HG02798 (cell line): ENCODE measurements around the gene SKP2.
"Not testable (repeated sequence)": the region's sequence is repeated elsewhere in the genome, so short reads cannot be mapped to it uniquely, and the experiment has no call there.

Experiments used
- ATAC-seq: cut with Tn5 transposase; IDR thresholded peaks from one replicate; pipeline ENCODE4 v1.9.1; 2021; ENCODE audit warnings: mild to moderate bottlenecking; ENCODE audit not compliant: unreplicated experiment, poor library complexity

Gene SKP2

DNA sequence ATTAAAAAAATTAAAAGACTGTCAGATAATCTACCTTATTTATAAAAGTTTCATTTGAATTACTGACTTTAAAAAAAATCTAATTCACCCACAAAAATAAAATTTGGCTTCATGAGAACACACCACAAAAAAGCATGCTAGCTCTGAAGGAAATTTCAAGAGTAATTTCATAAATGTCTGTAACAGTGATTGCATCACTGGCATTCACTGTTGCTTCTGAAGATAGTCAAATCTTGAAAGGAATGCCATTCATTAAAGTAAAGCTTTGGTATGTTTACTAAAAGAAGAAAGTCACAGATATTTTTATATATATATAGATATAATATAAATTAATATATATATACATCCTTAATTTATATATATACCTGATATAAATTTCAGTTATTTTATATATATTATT is 46.4 kb downstream of the SKP2 start:
- no peak for ATAC-seq

- not testable (repeated sequence) for ATAC-seq
These were observed 46.9 kb downstream of the SKP2 start for GRCh38 chr5:36198783-36199182.

DNA sequence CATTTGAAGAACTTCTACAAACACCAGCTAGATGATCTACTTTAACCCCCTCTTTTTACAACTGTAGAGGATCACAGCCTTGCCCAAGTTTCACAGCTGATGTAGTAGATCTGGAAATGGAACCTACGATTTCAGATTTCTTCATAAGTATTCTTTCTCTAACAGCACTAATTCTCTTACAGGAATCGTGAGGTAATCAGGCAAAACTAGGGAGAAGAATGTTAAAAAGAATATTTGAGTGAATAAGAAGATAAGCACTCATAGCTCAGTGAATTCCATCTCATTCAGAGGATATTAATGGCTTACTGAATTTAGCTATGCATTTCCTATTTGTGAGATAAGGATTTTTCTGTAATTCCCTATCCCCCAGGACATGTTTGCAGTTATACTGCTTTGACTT is 47.7 kb downstream of the SKP2 start:
- no peak for ATAC-seq

GRCh38 chr5:36200513-36200912 is 48.6 kb downstream of the SKP2 start:
- no peak for ATAC-seq

GRCh38 chr5:36202521-36202961 is 50.6 kb downstream of the SKP2 start:
- no peak for ATAC-seq

- no peak for ATAC-seq
These were observed 53.4 kb downstream of the SKP2 start for GRCh38 chr5:36205329-36205728.

- ATAC-seq, result no peak
These were observed 55.0 kb downstream of the SKP2 start for GRCh38 chr5:36206913-36207312.

DNA sequence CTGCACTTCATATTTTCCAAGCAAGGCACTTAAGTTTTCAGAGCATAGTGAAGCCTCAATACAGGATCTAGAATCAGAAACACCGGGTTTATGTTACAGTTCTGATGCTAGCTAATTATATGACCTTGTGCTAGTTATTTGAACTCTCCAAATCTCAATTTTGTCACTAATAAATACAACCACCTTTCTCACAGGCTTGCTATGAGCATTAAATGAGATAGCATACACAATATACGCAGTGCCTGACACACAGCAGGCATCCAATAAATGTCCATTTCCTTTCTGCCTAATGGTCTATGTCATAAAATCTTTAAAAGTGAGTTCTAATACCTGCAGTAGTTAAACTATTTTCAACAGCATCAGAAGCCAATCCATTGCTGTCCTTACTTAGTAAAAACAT is 56.9 kb downstream of the SKP2 start:
- no peak for ATAC-seq

DNA sequence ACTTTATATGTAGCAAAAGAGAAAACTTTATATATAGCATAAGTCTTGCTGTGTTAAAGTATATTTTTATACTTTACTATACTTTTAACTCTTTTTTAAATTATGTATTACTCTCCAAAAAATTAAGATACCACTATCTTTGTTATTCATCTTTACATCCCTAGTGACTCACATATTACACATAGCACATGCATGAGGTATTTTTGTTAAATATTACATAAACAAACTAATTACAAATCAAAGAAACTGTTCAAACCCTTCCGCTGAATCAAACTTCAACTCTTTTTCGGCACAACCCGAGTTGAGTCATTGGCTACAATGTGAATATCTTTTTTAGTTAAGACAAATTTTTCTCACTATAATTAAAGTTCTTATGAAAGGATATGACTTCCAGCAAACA is 57.8 kb downstream of the SKP2 start:
- no peak for ATAC-seq

DNA sequence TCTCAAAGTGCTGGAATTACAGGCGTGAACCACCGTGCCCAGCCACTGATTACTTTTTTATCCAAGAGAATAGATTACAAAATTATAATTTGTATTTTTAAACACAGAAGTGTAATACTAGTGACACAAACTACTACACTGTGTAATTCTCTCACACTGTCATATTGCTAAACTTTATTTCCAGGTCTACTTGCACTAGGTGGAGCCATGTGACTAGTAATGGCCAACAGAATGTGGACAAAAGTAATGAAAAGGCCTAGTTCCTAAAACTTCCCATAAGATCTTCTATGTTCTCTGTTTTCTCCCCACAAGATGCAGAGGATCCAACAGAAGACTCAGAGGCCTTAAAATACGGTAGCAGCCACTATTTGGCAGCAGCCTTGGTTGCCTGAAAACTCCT is 62.5 kb downstream of the SKP2 start:
- ATAC-seq, result no peak

DNA sequence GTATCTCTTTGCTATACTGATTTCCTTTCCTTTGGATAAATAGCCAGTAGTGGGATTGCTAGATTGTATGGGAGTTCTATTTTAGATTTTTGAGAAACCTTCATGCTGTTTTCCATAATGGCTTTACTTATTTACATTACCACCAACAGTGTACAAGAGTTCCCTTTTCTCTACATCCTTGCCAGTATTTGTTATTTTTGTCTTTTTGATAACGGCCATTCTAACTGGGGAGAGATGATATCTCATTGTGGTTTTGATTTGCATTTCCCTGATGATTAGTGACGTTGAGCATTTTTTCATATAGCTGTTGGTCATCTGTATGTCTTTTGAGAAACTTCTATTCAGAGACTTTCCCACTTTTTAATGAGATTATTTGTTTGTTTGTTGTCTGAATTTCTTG is 64.0 kb downstream of the SKP2 start:
- no peak for ATAC-seq

DNA sequence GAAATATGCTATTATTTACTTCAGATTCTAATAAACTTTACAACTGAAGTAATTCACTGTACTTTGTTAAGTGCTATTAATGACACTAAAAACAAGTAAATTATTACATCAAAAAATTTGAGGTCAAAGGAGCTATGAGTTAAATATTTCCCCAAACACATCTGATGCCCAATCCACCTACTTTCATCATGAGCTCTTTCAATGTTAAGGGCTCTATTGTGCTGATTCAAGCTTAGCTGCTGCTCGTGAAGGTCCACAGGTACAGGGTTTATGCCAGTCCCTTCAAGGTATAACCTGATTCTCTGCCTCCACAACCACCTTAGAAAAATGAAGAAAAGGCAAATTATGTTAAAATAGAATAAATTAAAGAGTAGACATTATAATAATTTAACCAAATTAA is 65.7 kb downstream of the SKP2 start:
- ATAC-seq, result no peak

DNA sequence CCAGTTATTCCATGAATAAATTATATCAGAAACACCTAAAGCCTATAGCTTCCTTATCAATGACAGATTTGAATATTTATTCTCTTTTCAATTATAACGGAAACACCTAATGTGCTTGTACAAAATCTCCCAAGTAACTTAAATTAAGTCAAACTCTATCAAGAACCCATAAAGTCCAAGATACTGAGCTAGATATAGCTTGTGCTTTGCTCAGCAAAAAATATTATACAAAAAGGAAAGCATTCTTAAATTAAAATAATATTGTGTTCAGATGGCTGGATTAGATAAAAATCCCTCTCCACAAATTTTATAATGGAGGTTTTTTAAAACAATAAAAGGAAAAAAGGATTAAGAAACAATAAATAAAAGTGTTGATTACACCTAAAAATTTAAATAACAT is 66.1 kb downstream of the SKP2 start:
- no peak for ATAC-seq

- no peak for ATAC-seq
These were observed 70.7 kb downstream of the SKP2 start for GRCh38 chr5:36222620-36223019.

DNA sequence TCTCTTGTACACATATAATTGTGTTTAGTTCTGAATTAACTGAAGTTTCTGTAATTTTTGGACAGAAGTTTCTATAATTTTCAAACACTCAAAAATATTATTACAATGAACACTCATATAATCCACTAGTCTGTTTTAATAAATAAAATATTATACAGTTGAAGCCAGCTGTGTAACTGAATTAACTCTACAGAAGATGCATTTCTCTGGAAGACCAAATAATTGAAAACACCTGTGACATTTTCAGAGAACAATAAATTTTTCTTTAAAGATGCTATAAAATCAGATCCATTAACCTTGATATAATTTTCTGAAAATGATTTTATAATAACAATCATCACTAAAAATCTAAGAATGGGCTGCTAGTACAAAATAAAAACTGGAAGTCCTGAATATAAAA is 75.1 kb downstream of the SKP2 start:
- ATAC-seq, result no peak

DNA sequence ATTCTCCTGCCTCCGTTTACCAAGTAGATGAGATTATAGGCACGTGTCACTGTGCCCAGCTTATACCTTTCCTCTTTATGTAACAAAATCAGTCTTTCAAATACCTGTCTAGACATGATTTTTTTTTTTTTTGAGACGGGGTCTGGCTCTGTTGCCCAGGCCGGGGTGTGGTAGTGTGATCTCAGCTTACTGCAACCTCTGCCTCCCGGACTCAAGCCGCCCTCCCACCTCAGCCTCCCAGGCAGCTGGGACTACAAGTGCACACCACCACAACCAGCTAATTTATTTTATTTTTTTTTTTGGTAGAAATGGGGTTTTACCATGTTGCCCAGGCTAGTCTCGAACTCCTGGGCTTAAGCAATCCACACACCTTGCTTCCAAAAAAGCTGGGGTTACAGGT is 76.6 kb downstream of the SKP2 start:
- no peak for ATAC-seq

- ATAC-seq, result no peak
These were observed 78.4 kb downstream of the SKP2 start for GRCh38 chr5:36230151-36230790.

- no peak for ATAC-seq
These were observed 80.6 kb downstream of the SKP2 start for GRCh38 chr5:36232533-36232932.
